NCI-H1930 (cell line): ENCODE data around the gene SIRT6.
A peak's percentile ranks its signal among the peaks of the same experiment; 100 is the strongest.
"Not testable (repeated sequence)": the region's sequence is repeated elsewhere in the genome, so short reads cannot be mapped to it uniquely, and the experiment has no call there.

ENCODE experiments used
- DNase-seq, 2 experiments: peaks; one replicate each; lab custom pipeline; 2025; lab: John Stamatoyannopoulos, UW

The SIRT6 gene

DNA sequence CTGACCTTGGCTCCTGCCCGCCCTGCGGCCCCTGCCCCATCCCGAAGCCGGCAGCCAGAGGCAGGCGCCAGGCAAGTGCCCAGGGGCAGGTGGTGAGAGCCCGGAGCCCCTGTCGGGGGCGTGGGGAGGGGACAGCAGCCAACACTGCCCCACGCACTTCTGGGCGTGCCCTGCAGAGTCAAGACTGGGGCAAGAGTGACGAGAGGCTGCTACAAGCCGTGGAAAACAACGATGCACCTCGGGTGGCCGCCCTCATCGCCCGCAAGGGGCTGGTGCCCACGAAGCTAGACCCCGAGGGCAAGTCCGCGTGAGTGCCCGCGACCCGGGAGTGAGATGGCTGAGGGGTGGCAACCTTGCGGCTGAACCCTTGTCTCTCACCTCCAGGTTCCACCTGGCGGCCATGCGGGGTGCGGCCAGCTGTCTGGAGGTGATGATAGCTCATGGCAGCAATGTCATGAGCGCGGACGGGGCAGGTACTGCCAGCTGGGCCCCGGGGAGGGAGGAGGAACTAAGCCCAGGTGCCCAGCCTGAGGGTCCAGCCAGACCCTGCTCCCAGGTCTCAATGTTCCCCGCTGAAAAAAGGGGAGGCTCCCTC, 17.4 kb upstream of the SIRT6 start:
- DNase-seq, result no peak

DNA sequence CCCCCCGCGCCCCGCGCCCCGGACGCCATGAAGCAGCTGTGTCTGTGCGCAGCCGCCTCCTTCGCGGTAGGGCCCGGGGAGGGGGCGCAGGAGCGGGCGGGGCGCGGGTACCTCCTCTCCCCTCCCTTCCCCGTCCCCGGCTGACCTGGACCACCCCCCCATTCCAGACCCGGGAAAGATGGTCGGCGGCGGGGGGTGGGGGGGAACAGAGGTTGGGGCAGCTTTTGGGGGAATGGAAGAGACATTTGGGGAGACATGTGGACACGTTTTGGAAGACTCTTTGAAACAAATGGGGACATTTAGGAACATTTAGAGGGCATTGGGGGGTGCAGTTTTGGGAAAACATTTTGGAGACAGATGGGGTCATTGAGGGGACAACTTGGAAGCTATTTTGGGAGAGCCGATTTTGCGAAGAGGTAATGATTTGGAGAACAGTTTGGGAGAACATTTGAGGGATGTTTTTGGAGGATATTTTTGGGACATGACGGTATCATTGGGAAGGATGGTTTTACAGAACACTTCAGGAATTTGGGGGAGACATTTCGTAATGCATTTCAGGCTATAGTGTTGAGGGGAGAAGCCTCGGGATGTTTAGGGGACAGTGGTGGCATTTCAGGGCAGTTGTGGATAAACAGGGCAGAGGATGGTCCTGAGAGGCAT, 16.2 kb upstream of the SIRT6 start:
- DNase-seq, result no peak

DNA sequence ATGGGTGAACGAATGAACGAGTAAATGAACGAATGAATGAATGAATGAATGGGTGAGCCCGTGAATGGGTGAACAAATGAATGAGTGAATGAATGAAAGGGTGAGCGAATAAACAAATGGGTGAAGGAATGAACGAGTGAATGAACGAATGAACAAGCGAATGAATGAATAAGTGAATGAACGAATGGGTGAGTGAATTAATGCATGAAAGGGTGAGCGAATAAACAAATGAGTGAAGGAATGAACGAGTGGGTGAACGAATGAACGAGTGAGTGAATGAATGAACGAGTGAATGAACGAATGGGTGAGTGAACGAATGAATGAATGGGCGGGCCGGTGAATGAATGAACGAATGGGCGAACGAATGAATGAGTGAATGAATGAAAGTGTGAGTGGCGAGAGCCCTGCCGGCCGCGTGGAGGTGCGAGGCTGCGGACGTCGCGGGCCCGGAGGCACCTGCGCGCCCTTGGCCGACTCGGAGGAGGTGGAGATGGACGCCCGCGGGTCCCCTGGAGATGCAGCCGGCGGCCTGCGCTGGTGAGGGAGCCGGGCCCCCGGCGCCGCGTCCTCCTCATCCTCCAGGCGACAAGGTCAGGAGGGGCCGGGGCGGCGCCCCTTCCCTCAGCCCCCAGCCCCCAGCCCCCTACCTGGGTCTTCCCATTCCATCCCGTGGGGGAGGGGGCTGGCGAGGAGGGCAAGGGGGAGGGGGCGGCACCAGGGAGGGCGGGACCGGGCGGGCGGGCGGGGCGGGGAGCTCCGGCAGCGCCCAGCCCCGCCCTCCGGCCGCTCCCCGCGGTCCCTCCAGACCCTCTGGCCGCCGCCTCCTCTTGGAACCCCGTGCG, 15.5 kb upstream of the SIRT6 start:
- no peak for DNase-seq

DNA sequence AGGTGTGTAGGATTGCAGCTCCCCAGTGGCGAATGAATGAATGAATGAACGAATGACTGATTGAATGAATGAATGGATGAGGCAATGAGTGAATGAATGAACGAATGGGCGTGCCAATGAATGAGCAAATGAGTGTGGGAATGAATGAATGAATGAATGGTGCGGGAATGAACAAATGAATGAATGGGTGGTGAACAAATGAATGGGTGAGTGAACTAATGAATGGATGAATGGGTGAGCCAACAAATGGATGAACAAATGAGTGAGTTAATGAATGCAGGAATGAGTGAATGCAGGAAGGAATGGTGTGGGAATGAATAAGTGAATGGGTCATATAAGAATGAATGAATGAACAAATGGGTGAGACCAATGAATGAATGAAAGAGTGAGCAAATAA, 14.9 kb upstream of the SIRT6 start:
- DNase-seq, result no peak

DNA sequence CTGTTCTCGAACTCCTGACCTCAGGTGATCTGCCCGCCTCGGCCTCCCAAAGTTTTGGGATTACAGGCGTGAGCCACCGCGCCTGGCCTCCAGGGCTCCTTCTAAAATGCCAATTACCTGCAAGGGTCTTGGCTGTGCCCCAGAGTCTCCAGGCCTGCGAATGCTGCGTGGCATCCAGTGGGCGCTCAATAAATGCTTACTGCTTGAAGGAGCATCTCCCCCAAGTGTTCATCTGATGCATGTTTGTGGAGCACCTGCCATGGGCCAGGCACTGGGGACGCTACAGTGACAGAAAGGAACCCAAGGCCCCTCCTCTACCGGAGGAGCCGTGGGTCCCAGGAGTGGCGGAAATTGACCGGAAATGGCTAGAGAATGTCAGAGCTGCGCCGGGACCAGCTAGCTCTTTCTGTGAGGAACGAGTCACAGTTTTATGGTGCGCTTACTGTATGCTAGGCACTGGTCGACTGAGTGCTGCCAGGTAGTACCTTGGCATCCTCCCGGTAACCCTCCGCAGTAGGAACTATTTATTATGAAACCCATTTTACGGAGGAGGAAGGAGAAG, 14.3 kb upstream of the SIRT6 start:
- no peak for DNase-seq

DNA sequence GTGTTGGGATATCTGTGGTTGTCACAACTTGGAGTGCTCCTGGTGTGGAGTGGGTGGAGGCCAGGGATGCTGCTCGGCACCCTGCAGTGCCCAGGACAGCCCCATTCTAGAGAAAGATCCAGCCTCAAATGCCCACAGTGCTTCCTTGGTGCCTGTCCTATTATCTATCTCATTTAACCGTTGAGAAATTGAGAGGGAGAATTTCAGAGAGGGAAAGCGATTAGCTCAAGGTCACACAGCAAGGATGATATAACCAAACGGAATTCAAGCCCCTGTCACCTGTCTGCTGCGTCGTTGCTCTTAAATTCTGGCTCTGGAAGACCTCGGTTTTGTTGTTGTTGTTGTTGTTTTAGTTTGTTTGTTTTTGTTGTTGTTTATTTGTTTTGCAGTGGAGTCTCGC, 13.6 kb upstream of the SIRT6 start:
- no peak for DNase-seq

DNA sequence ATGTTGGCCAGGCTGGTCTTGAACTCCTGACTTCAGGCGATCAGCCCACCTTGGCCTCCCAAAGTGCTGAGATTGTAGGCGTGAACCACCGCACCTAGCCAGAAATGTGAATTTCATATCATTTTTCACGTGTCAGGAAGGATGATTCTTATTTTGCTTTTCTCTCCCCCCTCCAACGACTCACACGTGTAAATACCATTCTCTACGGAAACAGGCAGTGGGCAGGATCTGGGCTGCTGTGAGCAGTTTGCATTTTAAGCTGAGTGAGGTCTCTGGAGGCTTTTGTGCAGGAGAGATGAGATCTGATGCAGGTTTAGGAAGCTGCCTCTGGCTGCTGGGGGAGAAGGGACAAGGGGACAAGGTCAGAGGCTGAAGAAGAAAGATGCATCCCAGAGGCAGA, 12.0 kb upstream of the SIRT6 start:
- DNase-seq, result no peak

DNA sequence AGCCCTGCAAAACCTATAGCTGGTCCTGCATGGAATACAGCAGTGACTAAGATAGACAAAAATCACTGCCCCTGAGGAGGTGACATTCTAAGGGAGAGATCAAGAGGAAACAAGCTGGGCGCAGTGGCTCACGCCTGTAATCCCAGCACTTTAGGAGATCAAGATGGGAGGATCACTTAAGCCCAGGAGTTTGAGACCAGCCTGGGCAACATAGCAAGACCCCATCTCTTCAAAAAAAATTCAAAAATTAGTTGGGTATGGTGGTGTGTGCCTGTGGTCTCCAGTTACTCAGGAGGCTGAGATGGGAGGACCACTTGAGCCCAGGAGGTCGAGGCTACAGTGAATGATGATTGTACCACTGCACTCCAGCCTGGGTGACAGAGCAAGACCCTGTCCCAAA, 10.2 kb upstream of the SIRT6 start:
- not testable (repeated sequence) for DNase-seq

DNA sequence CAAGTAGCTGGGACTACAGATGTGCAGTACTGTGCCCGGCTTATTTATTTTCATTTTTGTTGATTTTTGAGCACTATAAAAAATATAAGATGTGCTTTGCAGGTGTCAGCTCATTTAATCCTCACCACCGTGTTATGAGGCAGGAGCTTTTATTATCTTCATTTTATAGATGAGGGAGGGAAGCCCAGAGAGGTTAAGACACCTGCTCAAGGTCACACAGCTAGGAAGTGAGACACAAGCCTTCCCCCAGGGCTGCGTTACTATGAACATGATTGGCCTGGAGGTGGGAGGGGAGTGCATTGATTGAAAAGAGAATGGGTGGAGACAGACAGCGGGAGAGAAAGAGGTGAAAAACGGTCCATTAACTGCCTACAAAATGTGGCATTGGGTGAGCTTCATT, 7.3 kb upstream of the SIRT6 start:
- no peak for DNase-seq

DNA sequence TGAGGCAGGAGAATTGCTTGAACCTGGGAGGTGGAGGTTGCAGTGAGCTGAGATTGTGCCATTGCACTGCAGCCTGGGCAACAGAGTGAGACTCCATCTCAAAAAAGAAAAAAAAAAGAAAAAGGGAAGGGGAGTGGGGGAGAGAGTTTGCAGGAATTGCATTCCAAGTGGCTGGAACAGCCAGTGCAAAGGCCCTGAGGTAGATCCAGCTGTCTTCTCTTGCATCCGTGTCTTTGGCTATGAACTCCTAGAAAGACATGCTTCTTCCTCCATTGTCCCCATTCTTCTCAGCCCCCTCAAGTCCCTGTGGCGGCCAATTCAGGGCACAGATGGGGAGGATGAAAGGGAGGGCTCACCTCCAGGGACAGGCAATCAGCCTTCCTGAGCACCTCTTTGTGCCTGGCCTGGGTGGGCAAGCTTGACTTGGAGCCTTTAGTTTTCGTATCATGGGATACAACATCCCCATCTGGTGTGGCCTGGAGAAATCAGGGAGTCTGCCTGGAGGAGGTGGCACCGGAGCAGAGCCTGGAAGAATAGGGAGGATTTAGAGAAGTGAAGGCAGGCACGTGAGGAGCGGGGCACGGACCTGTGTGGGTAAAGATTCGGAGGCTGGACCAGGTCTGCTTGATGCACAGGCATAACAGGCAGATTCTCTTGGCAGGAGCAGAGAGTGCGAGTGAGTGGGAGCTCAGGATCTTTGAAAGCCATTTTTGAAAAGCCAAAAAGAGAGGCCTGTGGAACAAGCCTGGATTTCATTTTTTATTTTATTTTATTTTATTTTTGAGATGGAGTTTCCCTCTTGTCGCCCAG, 5.2 kb upstream of the SIRT6 start:
- DNase-seq, result no peak

DNA sequence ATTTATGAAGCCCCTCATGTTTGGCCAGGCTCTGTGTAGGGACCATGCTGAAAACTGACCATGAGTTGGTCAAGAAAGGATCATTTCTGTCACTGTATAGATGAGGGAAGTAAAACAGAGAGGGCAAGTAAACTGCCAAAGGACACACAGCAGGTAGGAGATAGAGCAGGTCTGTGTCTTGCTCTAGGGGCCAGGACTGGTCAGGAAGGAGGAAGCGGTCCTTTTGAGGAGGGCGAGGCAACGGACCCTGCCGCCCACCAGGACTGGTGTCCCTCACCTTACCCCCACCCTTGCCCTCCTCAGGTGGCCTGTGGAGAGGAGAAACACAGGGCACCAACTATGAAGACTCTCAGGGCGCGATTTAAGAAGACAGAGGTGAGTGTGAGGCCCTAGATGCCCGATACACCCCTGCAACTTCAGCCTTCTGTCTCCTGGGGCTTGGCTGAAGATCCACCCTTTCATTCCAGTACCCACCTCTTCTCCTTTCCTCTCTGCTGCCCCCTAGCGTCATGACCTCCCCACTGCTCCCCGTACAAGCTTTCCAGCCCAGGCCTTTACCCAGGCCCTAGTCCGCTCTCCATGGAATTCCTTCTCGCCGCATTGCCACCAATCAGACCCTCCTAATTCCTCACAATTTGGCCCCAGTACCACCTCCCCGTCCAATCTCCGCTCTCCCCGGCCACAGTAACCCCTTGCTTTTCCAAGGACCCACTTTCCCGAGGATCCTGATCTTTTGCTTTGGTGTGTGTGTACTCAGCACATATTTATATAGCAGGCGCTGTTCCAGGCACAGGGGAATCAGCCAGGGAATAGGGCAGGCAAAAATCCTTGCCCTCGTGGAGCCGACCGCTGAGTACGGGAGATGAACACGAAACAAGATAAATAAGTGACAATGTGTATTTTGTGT, 4.0 kb upstream of the SIRT6 start:
- DNase-seq, result peak in 1 of 2 experiments; percentile 50

DNA sequence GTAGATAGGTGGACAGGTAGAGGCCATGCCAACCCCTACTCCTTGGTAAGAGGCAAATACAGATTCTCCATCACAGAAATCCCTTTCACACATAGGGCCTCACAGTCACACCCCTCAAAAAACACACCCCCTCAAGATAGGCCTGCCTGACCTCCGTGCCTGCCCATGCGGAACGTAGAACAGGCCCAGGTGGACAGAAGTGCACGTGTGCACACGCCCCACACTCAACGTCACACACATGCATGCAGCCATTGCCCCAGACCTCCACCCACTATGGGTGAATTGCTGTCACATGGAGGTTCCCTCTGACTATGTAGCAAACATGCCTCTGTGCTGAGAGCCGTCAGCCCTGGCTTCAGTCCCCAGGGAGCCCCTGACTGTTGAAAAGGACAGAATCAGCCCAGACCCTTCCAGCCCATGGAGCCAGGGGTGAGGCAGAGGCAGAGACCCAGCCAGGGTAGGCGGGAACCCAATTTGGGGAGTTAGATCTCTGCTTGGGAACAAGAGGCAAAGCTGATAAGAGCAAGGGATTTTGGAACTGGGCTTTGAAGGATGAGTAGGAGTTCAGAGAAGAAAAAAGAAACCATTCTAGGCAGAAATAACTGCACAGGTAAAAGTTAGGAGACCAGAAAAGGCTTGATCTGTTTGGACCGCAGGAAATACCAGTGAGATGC, 3.2 kb upstream of the SIRT6 start:
- no peak for DNase-seq

DNA sequence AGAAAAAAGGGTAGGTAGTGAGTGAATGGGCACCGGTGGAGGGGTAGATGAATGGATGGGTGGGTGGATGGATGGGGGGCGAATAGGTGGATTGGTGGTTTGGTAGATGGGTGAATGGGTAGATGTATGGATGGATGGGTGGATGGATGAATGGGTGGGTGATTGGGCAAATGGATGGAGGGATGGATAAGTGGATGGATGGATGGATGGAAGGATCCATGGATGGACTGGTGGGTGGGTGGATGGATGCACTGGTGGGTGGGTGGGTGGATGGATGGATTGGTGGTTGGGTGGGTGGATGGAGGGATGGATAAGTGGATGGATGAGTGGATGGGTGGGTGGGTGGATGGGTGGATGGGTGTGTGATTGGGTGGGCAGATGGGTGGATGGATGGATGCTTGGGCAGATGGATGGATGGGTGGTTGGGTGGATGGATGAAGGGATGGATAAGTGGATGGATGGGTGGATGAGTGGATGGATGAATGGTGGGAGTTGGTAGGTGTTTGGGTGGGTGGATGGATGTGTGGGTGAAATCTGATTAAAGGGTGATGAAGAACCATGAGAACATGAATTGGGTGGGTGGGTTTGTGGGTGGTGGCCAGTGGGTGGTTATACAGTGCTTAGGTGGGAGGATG, 2.5 kb upstream of the SIRT6 start:
- DNase-seq, result no peak

DNA sequence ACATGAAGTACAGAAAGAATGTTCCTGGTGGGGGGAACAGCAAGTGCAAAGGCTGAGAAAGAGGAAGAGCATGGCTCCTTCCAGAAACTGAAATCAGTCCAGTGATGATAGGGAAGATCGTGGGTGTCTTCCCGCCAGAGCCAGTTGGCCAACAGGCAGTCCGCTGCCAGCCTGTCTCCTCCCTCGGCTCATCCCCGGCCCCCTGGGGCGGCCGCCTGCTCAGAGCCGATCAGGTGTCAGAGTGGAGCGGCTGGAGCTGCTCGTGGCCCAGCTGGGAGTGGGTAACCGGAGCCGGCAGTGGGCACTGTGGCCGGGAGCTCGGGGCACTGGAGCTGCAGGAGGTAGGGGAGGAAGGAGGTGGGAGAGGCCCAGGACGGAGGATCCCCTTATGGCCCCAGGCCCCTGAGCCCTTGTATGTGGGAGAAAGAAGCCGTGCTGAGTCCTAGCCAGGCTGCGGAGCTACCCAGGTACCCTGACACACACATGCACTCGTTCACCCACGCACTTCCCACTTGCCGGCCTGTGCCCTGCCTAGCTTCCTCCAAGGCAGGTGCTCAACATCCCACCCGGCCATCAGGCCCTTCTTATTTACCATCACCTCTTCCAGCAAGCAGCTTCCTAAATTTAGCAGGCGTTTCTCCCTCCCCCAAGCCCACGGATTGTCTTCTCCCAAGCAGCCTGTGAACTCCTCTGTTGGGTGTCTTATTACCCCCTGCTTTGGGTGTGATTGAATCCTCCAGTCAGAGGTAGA, 1.8 kb upstream of the SIRT6 start:
- peak in 1 of 2 experiments; percentile 21 for DNase-seq

DNA sequence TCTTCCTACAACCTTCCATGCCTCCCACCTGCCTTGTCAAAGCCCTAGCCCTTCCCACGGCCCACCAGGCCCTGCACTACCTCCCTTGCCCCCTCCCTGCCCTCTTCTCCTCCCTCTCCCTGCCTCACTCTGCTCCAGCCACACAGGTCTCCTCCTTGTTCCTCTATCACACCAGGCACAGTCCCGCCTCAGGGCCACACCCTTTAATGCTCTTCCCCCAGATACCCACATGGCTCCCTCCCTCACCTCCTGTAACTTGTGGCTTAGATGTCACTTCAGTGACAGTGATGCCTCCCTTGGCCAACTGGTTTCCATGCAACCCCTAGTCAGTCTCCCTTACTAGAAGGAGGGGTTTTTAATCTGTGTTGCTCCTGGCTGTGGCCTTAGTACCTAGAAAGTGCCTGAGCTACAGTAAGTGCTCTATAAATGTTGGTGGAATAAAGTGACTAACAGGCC, 1.3 kb downstream of the SIRT6 start:
- no peak for DNase-seq

DNA sequence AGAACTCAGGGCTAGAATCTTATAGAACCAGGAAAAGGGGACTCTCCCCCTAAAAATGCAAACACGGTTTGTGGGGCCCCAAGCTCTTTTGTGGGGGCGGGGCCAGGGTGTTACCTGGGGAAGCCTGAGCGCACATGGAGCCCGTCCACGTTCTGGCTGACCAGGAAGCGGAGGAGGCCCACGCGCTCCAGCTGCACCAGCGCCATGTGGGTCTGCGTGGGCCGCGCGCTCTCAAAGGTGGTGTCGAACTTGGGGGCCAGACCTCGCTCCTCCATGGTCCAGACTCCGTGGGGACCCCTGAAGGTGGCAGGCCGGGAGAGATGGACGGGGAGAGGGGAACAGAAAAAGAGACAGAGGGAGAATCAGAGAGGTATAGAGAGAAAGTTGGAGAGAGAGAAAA, 3.4 kb downstream of the SIRT6 start:
- no peak for DNase-seq

DNA sequence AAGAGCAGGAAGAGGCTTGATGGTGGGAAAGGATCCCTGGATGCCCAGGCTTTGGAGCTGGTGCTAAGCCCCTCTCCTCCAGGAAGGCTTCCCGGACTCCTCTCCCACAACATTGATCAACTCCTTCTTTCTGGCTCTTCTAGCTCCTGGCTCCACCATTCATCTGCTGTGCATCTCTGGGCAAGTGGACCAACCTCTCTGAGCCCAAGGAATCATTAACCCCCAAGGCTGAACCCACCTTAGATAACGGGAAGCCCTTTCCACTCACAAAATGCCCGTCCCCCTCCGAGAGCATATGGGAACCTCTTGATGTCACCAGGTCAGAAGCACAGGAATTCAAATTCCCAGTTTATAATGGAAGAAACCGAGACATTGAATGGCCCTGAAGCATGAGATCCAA, 5.2 kb downstream of the SIRT6 start:
- no peak for DNase-seq

DNA sequence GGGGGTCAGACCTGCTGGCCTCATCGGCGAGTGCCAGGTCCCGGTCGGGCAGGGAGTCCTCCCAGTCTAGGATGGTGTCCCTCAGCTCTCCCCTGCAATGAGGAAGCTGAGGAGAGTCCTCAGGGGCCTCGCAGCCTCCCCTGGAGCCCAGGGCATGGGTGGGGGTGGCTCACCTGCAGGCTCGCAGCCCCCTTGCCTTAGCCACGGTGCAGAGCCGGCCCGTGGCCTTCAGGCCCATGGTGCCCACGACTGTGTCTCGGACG, 6.8 kb downstream of the SIRT6 start:
- DNase-seq, result no peak

DNA sequence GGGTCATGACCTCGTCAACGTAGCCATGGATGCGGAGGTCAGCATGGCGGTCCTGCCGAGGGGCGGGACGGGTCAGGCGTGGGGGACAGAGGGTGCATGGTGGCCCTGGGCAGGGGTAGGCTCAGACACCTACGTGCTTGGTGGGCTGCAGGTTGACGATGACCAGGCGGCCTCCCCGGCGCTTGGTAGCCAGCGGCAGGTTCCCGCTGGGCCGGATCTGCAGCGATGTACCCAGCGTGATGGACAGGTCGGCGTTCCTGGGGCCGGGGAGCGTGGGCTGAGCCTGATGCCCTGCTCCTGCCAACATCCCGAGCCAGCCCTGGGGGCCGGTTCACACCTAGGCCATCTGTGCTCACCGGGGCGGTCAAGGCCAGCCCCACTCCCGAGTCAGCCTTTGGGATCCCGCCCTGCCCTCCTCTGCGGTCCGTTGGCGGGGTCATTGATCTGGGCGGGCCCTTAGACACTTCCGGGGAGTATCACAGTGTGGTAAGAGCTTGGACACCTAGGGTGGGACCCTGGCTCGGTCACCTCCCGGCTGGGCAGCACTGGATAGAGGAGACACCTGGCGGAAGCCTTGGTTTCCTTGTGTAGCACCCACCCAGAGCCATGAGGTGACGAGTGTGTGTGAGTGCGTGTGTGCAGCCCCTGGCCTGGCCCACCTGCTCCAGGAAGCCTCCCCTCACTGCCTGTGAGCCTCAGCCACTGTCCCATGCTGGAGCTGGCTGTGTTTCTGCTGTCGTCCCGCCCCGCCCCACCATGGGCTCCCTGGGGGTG, 7.3 kb downstream of the SIRT6 start:
- DNase-seq, result no peak
